Thyroid gland (tissue), 4 donors: Measurements from ENCODE around the gene GGT6.

ENCODE experiments used
- POLR2A ChIP-seq, 2 donors: fragments of 450-650 bp; IDR thresholded peaks; one replicate each; pipeline ENCODE4 v1.6.1; 2017; ENCODE audit warnings: antibody characterized with exemption in 2 of 2, mild to moderate bottlenecking in 2 of 2, moderate library complexity in 1 of 2
- TF ChIP-seq, protein P1 (sequence below), 6 experiments: fragments of 200-600 bp in 3 of 6; fragments of 450-650 bp in 3 of 6; sonication (generic) in 3 of 6; IDR thresholded peaks; one replicate each; pipeline ENCODE4 v1.5.1; 2016 to 2019; ENCODE audit warnings: antibody characterized with exemption in 6 of 6, mild to moderate bottlenecking in 2 of 6, inconsistent platforms in 1 of 6, moderate library complexity in 1 of 6

DNA sequence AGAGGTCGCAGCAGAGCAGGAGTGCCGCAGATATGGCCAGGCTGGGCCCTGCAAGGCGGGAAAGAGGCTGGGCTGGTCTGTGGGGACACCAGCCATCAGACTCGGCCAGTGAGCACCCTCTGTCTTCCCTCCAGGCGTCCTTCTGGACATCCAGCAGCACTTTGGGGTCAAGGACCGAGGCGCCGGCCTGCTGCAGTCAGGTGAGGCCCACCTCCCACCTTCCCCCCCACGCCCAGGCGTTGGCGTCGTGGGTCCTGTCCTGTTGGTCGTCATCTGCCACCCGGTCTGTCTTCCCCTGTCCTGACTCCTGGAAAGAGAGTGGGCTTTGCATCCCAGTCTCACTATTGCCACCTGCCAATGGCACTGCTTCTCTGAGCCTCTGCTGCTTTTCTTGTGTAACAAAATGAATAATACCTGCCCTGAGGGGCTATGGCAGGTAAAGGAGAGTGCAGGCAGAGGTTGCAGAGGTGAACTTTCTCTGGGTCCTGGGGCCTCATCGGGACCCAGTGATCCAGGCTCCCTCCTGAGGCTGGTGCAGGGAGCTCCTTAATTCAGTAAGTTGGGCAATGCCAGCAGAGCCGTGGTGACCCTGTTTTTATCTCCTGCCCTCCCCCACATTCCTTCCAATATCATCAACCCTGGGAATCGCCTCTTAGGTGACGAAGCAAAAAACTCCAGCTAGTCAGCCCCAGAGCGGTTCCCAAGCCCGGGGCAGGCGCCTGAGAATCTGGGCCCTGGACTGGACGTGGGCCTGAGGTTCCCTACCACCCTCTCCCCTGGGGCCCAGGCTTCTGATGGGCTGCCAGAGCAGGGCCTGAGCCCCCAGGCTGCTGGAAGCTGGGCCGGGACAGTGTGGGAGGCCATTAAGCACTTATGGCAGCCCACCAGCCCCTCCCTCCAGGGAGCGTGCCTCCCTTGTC lies 47.0 kb downstream of the GGT6 start:
- no peak for TF ChIP-seq POLR2A (IDR thresholded peaks at IDR 0.05)
- TF ChIP-seq, protein P1, sequence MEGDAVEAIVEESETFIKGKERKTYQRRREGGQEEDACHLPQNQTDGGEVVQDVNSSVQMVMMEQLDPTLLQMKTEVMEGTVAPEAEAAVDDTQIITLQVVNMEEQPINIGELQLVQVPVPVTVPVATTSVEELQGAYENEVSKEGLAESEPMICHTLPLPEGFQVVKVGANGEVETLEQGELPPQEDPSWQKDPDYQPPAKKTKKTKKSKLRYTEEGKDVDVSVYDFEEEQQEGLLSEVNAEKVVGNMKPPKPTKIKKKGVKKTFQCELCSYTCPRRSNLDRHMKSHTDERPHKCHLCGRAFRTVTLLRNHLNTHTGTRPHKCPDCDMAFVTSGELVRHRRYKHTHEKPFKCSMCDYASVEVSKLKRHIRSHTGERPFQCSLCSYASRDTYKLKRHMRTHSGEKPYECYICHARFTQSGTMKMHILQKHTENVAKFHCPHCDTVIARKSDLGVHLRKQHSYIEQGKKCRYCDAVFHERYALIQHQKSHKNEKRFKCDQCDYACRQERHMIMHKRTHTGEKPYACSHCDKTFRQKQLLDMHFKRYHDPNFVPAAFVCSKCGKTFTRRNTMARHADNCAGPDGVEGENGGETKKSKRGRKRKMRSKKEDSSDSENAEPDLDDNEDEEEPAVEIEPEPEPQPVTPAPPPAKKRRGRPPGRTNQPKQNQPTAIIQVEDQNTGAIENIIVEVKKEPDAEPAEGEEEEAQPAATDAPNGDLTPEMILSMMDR (IDR thresholded peaks at IDR 0.05) = no peak
